HEK293 (cell line): ENCODE results near the gene OR52B4.

Experiments
- GLI4 ChIP-seq: fragments of 450-650 bp; formaldehyde crosslinking; IDR thresholded peaks from 2 replicates; pipeline ENCODE4 v1.5.1; 2016; ENCODE audit warnings: missing biosample characterization, missing genetic modification characterization
- TRIM28 ChIP-seq: IDR thresholded peaks from 2 replicates; pipeline ENCODE4 v1.6.1; 2011; ENCODE audit warnings: low read length, control low read depth, borderline replicate concordance
- YY1 ChIP-seq: fragments of 450-650 bp; formaldehyde crosslinking; IDR thresholded peaks from 2 replicates; pipeline ENCODE4 v1.5.1; 2018; ENCODE audit warnings: missing biosample characterization, missing genetic modification characterization
- ZNF544 ChIP-seq: fragments of 450-650 bp; formaldehyde crosslinking; IDR thresholded peaks from 2 replicates; pipeline ENCODE4 v1.5.0; 2017; ENCODE audit warnings: missing biosample characterization, missing genetic modification characterization
- ZNF580 ChIP-seq: fragments of 450-650 bp; formaldehyde crosslinking; IDR thresholded peaks from 2 replicates; pipeline ENCODE4 v1.5.1; 2016; ENCODE audit warnings: missing biosample characterization, missing genetic modification characterization
- TF ChIP-seq, protein P1 (sequence below): fragments of 450-650 bp; formaldehyde crosslinking; IDR thresholded peaks from 2 replicates; pipeline ENCODE4 v1.5.1; 2016; ENCODE audit warnings: missing biosample characterization, missing genetic modification characterization
- TF ChIP-seq, protein P2 (sequence below): fragments of 450-650 bp; formaldehyde crosslinking; IDR thresholded peaks from 2 replicates; pipeline ENCODE4 v1.5.1; 2017; ENCODE audit warnings: missing biosample characterization, missing genetic modification characterization

DNA sequence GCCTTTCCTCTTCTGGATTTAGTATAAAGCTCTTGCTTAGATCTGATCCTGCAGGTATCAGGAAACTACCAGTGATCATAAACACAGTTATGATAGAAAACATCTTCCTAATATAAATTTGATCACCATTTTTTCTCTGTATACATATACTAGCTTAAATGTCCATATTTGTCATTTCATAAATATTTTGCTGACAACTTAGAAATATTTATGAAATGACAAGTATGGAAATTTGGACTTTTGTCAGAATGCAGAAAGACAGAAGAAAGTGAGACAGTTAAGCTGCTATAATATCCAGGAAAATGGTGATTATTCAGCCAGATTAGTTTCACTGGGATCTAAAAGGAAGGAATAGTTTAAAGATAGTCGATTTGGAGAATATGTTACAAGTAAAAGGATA lies 48.1 kb upstream of the OR52B4 start:
- TF ChIP-seq YY1 (tag by site-specific recombination): no peak
- TF ChIP-seq, protein P1, sequence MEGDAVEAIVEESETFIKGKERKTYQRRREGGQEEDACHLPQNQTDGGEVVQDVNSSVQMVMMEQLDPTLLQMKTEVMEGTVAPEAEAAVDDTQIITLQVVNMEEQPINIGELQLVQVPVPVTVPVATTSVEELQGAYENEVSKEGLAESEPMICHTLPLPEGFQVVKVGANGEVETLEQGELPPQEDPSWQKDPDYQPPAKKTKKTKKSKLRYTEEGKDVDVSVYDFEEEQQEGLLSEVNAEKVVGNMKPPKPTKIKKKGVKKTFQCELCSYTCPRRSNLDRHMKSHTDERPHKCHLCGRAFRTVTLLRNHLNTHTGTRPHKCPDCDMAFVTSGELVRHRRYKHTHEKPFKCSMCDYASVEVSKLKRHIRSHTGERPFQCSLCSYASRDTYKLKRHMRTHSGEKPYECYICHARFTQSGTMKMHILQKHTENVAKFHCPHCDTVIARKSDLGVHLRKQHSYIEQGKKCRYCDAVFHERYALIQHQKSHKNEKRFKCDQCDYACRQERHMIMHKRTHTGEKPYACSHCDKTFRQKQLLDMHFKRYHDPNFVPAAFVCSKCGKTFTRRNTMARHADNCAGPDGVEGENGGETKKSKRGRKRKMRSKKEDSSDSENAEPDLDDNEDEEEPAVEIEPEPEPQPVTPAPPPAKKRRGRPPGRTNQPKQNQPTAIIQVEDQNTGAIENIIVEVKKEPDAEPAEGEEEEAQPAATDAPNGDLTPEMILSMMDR: no peak
- no peak for TF ChIP-seq TRIM28
- TF ChIP-seq, protein P2, sequence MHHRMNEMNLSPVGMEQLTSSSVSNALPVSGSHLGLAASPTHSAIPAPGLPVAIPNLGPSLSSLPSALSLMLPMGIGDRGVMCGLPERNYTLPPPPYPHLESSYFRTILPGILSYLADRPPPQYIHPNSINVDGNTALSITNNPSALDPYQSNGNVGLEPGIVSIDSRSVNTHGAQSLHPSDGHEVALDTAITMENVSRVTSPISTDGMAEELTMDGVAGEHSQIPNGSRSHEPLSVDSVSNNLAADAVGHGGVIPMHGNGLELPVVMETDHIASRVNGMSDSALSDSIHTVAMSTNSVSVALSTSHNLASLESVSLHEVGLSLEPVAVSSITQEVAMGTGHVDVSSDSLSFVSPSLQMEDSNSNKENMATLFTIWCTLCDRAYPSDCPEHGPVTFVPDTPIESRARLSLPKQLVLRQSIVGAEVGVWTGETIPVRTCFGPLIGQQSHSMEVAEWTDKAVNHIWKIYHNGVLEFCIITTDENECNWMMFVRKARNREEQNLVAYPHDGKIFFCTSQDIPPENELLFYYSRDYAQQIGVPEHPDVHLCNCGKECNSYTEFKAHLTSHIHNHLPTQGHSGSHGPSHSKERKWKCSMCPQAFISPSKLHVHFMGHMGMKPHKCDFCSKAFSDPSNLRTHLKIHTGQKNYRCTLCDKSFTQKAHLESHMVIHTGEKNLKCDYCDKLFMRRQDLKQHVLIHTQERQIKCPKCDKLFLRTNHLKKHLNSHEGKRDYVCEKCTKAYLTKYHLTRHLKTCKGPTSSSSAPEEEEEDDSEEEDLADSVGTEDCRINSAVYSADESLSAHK (tag by site-specific recombination): no peak
- TF ChIP-seq ZNF544 (tag by site-specific recombination): no peak
- no peak for TF ChIP-seq GLI4 (tag by site-specific recombination)
- TF ChIP-seq ZNF580 (tag by site-specific recombination): no peak
